Ishikawa (cell line): ENCODE measurements around the gene SLC7A1.

ENCODE experiments used
- EP300 ChIP-seq: IDR thresholded peaks from 2 replicates; pipeline ENCODE4 v1.6.1; 2012; ENCODE audit warnings: borderline replicate concordance
- FOXM1 ChIP-seq: IDR thresholded peaks from 2 replicates; pipeline ENCODE4 v1.6.1; 2012; ENCODE audit warnings: low read depth, borderline replicate concordance
- RAD21 ChIP-seq: IDR thresholded peaks from 2 replicates; pipeline ENCODE4 v1.6.1; 2012; ENCODE audit warnings: low read depth
- TAF1 ChIP-seq: IDR thresholded peaks from 2 replicates; pipeline ENCODE4 v1.6.1; 2012; ENCODE audit warnings: low read depth, mild to moderate bottlenecking
- TCF12 ChIP-seq: IDR thresholded peaks from 2 replicates; pipeline ENCODE4 v1.6.1; 2012; ENCODE audit warnings: low read depth
- YY1 ChIP-seq: IDR thresholded peaks from 2 replicates; pipeline ENCODE4 v1.6.1; 2012; ENCODE audit warnings: low read depth
- TF ChIP-seq, protein P1 (sequence below): IDR thresholded peaks from 2 replicates; pipeline ENCODE4 v1.6.1; 2012
- TF ChIP-seq, protein P2 (sequence below): IDR thresholded peaks from 2 replicates; pipeline ENCODE4 v1.6.1; 2012; ENCODE audit warnings: low read depth, mild to moderate bottlenecking
- TF ChIP-seq, protein P3 (sequence below): IDR thresholded peaks from 2 replicates; pipeline ENCODE4 v1.6.1; 2012

DNA sequence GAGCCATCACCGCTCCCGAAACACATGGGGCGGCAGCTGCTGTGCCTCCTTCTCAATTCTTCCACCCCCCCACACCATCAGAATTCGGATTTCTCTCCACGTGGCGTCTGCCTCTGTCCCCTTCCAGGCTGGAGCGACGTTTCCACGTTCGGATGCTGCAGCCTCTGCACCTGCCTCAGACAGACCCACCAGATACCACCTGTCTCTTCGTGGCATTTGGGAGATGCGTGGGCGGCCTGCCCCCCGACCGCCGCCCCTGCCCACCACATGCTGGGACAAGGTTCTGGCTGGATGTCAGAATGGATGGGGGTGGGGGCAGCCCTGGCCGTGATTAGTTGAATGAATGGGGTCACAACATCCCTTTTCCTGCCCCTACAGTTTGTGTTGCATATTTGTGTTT is 90.0 kb downstream of the SLC7A1 start:
- TF ChIP-seq EP300 (no peak), TCF12 (no peak), YY1 (no peak), TAF1 (no peak), FOXM1 (no peak), RAD21 (no peak)
- TF ChIP-seq, protein P1, sequence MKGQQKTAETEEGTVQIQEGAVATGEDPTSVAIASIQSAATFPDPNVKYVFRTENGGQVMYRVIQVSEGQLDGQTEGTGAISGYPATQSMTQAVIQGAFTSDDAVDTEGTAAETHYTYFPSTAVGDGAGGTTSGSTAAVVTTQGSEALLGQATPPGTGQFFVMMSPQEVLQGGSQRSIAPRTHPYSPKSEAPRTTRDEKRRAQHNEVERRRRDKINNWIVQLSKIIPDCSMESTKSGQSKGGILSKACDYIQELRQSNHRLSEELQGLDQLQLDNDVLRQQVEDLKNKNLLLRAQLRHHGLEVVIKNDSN = no peak
- TF ChIP-seq, protein P2, sequence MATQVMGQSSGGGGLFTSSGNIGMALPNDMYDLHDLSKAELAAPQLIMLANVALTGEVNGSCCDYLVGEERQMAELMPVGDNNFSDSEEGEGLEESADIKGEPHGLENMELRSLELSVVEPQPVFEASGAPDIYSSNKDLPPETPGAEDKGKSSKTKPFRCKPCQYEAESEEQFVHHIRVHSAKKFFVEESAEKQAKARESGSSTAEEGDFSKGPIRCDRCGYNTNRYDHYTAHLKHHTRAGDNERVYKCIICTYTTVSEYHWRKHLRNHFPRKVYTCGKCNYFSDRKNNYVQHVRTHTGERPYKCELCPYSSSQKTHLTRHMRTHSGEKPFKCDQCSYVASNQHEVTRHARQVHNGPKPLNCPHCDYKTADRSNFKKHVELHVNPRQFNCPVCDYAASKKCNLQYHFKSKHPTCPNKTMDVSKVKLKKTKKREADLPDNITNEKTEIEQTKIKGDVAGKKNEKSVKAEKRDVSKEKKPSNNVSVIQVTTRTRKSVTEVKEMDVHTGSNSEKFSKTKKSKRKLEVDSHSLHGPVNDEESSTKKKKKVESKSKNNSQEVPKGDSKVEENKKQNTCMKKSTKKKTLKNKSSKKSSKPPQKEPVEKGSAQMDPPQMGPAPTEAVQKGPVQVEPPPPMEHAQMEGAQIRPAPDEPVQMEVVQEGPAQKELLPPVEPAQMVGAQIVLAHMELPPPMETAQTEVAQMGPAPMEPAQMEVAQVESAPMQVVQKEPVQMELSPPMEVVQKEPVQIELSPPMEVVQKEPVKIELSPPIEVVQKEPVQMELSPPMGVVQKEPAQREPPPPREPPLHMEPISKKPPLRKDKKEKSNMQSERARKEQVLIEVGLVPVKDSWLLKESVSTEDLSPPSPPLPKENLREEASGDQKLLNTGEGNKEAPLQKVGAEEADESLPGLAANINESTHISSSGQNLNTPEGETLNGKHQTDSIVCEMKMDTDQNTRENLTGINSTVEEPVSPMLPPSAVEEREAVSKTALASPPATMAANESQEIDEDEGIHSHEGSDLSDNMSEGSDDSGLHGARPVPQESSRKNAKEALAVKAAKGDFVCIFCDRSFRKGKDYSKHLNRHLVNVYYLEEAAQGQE = no peak
- TF ChIP-seq, protein P3, sequence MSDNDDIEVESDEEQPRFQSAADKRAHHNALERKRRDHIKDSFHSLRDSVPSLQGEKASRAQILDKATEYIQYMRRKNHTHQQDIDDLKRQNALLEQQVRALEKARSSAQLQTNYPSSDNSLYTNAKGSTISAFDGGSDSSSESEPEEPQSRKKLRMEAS = no peak
